ENCODE results near the gene AUTS2. TPM values are rescaled to one million over a fixed set of nuclear protein-coding genes. Genes with fewer than 3 reads are reported as not detected.

AUTS2 gene
- polyA plus RNA-seq, 3 donors: 0.08 to 0.35 TPM; not detected in 1

DNA sequence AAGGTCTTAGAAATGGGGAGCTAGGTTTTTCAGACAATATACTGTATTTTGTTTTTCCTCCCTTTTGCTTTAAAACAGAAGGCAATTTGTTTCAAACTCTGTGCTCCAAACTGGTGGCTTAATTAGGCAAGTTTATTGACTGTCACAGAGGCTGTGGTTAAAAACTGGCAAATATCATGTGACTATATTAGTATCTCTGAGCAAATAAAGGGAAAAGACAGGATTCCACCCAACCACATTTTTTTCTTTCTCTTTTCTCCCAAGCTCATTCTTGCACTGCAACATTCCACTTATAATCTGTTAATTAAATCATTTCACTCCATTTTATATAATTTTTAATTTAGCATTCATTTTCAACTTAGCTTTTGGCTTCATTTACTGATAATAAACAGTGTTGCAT lies 615.8 kb downstream of the AUTS2 start:
- H3K4me1 Mint-ChIP-seq: peaks cover 11% of the 10 kb centered on the region
- H3K27me3 ChIP-seq (ENCODE audit: control insufficient read depth in 2 of 2, insufficient read depth in 2 of 2, low read length in 2 of 2): no peaks in the 10 kb centered on the region
- no peaks in the 10 kb centered on the region for H3K4me1 ChIP-seq (ENCODE audit: control insufficient read depth in 1 of 2, insufficient read depth in 2 of 2, low read length in 2 of 2)
- peaks cover 0 to 1% (median 0%) of the 10 kb centered on the region in 3 donors for H3K27me3 Mint-ChIP-seq (ENCODE audit: low read depth in 3 of 3)
- no peak overlapping the region for H3K4me3 Mint-ChIP-seq
- no peak overlapping the region for H3K4me2 ChIP-seq (replicated peaks; ENCODE audit: extremely low read depth, low read length, poor library complexity, severe bottlenecking)
- peaks cover 0 to 2% (median 1%) of the 10 kb centered on the region in 7 donors for H3K9me3 Mint-ChIP-seq
- H4K20me1 ChIP-seq (ENCODE audit: insufficient read depth, low read length): no peaks in the 10 kb centered on the region
- H3K36me3 ChIP-seq (replicated peaks in 1 of 2; ENCODE audit: control insufficient read depth in 1 of 2, insufficient read depth in 2 of 2, low read length in 2 of 2): no peaks in the 10 kb centered on the region
- H3K9ac ChIP-seq (ENCODE audit: insufficient read depth, low read length, poor library complexity, severe bottlenecking): no peak overlapping the region
- no peaks in the 10 kb centered on the region for H3K36me3 Mint-ChIP-seq
- TF ChIP-seq, protein P1, sequence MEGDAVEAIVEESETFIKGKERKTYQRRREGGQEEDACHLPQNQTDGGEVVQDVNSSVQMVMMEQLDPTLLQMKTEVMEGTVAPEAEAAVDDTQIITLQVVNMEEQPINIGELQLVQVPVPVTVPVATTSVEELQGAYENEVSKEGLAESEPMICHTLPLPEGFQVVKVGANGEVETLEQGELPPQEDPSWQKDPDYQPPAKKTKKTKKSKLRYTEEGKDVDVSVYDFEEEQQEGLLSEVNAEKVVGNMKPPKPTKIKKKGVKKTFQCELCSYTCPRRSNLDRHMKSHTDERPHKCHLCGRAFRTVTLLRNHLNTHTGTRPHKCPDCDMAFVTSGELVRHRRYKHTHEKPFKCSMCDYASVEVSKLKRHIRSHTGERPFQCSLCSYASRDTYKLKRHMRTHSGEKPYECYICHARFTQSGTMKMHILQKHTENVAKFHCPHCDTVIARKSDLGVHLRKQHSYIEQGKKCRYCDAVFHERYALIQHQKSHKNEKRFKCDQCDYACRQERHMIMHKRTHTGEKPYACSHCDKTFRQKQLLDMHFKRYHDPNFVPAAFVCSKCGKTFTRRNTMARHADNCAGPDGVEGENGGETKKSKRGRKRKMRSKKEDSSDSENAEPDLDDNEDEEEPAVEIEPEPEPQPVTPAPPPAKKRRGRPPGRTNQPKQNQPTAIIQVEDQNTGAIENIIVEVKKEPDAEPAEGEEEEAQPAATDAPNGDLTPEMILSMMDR (IDR thresholded peaks at IDR 0.05): no peak
- H2AFZ ChIP-seq (ENCODE audit: insufficient read depth, low read depth, low read length, poor library complexity, severe bottlenecking): no peak overlapping the region
- H3K4me3 ChIP-seq (replicated peaks in 1 of 3; ENCODE audit: low read depth in 2 of 3, low read length in 3 of 3): no peak overlapping the region
- intact Hi-C loops (cut with micrococcal nuclease): no loop called here
- no peak overlapping the region for H3K27ac ChIP-seq (ENCODE audit: low read depth in 1 of 2, low read length in 2 of 2)
- H3K79me2 ChIP-seq (ENCODE audit: insufficient read depth, low read length): no peaks in the 10 kb centered on the region
- H3K27ac Mint-ChIP-seq: no peak overlapping the region
- DNase-seq: no peak
- H3K9me3 ChIP-seq (replicated peaks in 1 of 2; ENCODE audit: control insufficient read depth in 1 of 2, insufficient read depth in 1 of 2, low read length in 2 of 2): no peaks in the 10 kb centered on the region

DNA sequence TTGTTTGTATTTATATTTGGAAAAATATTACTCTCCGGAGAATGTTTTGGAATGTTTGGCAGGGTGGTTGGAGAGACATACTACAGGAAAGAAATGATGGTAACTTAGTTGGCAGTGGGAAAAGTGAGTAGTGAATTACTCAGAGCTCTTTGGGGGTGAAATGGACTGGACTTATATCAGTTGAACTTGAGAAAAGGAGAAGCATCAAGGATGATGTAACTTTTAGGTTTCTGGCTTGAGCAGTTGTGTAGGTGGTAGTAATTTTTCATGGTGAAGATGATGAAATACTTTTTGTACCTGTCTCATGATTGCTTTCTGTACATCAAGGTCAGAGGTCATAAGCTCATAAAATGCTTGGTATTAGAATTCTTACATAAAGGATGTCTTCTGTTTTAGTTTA lies 617.2 kb downstream of the AUTS2 start:
- Histone ChIP-seq H3K9ac (ENCODE audit: insufficient read depth, low read length, poor library complexity, severe bottlenecking) (no peak overlapping the region), H2AFZ (ENCODE audit: insufficient read depth, low read depth, low read length, poor library complexity, severe bottlenecking) (no peak overlapping the region), H3K4me1 (ENCODE audit: control insufficient read depth in 1 of 2, insufficient read depth in 2 of 2, low read length in 2 of 2) (no peaks in the 10 kb centered on the region), H3K4me2 (replicated peaks; ENCODE audit: extremely low read depth, low read length, poor library complexity, severe bottlenecking) (no peak overlapping the region), H3K27ac (ENCODE audit: low read depth in 1 of 2, low read length in 2 of 2) (no peak overlapping the region), H3K36me3 (replicated peaks in 1 of 2; ENCODE audit: control insufficient read depth in 1 of 2, insufficient read depth in 2 of 2, low read length in 2 of 2) (no peaks in the 10 kb centered on the region), H3K9me3 (replicated peaks in 1 of 2; ENCODE audit: control insufficient read depth in 1 of 2, insufficient read depth in 1 of 2, low read length in 2 of 2) (no peaks in the 10 kb centered on the region), H3K79me2 (ENCODE audit: insufficient read depth, low read length) (no peaks in the 10 kb centered on the region), H3K4me3 (replicated peaks in 1 of 3; ENCODE audit: low read depth in 2 of 3, low read length in 3 of 3) (no peak overlapping the region), H4K20me1 (ENCODE audit: insufficient read depth, low read length) (no peaks in the 10 kb centered on the region), H3K27me3 (ENCODE audit: control insufficient read depth in 2 of 2, insufficient read depth in 2 of 2, low read length in 2 of 2) (no peaks in the 10 kb centered on the region)
- Mint-ChIP-seq H3K9me3 (peaks cover 0 to 2% (median 1%) of the 10 kb centered on the region in 7 donors), H3K4me1 (peaks cover 11% of the 10 kb centered on the region), H3K27ac (no peak overlapping the region), H3K27me3 (ENCODE audit: low read depth in 3 of 3) (peaks cover 0 to 1% (median 0%) of the 10 kb centered on the region in 3 donors), H3K4me3 (no peak overlapping the region), H3K36me3 (no peaks in the 10 kb centered on the region)
- TF ChIP-seq, protein P1 (IDR thresholded peaks at IDR 0.05): no peak
- intact Hi-C loops (cut with micrococcal nuclease): no loop called here
- DNase-seq: no peak
- WGBS (ENCODE audit: insufficient coverage): 100% methylated on average over 1 of the region's 1 CpG

Data from CD14-positive monocyte (primary cell).